Skin epidermis (tissue), 12 donors: ENCODE measurements around the gene ABCG4.
A peak's percentile ranks its signal among the peaks of the same experiment; 100 is the strongest.
"Not testable (repeated sequence)": the region's sequence is repeated elsewhere in the genome, so short reads cannot be mapped to it uniquely, and the experiment has no call there.

Source experiments
- H3K27ac ChIP-seq, 21 experiments: fragments of 200-600 bp; sonication (generic) in 11 of 21; one replicate each; pipeline ENCODE4 v1.5.0; 2020; ENCODE audit warnings: mild to moderate bottlenecking in 3 of 21, inconsistent platforms in 2 of 21, moderate library complexity in 2 of 21
- H3K4me3 ChIP-seq, 7 experiments: fragments of 200-600 bp; sonication (generic) in 2 of 7; one replicate each; pipeline ENCODE4 v1.5.0; 2020; ENCODE audit warnings: inconsistent platforms in 2 of 7, mild to moderate bottlenecking in 2 of 7, moderate library complexity in 1 of 7

ABCG4 gene

GRCh38 chr11:119148720-119149017 is 183 bp upstream of the ABCG4 start:
- Histone ChIP-seq H3K27ac (peak overlapping the region in 2 of 21 experiments; percentile 39 to 54), H3K4me3 (peak overlapping the region; percentile 38 to 60 (median 46))

- peak overlapping the region; percentile 38 to 60 (median 46) for H3K4me3 ChIP-seq
- peak overlapping the region in 1 of 21 experiments; percentile 54 for H3K27ac ChIP-seq
Observed at GRCh38 chr11:119149786-119150275, 979 bp downstream of the ABCG4 start.

GRCh38 chr11:119152043-119152442 is 3.2 kb downstream of the ABCG4 start:
- H3K27ac ChIP-seq: no peak overlapping the region
- no peak overlapping the region for H3K4me3 ChIP-seq

- Histone ChIP-seq H3K4me3 (no peak overlapping the region), H3K27ac (no peak overlapping the region)
Observed at GRCh38 chr11:119152604-119153003, 3.8 kb downstream of the ABCG4 start.

GRCh38 chr11:119153049-119153818 is 4.4 kb downstream of the ABCG4 start:
- H3K4me3 ChIP-seq: no peak overlapping the region

GRCh38 chr11:119154178-119154577 is 5.3 kb downstream of the ABCG4 start:
- Histone ChIP-seq H3K4me3 (no peak overlapping the region), H3K27ac (no peak overlapping the region)

More at GRCh38 chr11:119153049-119153818, 4.4 kb downstream of the ABCG4 start:
- no peak overlapping the region for H3K27ac ChIP-seq

- H3K27ac ChIP-seq: no peak overlapping the region
Observed at GRCh38 chr11:119155733-119156492, 7.1 kb downstream of the ABCG4 start.

GRCh38 chr11:119156496-119156895 is 7.6 kb downstream of the ABCG4 start:
- Histone ChIP-seq H3K27ac (no peak overlapping the region), H3K4me3 (no peak overlapping the region)

More at GRCh38 chr11:119155733-119156492, 7.1 kb downstream of the ABCG4 start:
- no peak overlapping the region for H3K4me3 ChIP-seq

GRCh38 chr11:119157063-119157462 is 8.2 kb downstream of the ABCG4 start:
- Histone ChIP-seq H3K4me3 (no peak overlapping the region), H3K27ac (no peak overlapping the region)

- H3K27ac ChIP-seq: no peak overlapping the region
- H3K4me3 ChIP-seq: no peak overlapping the region
Observed at GRCh38 chr11:119158467-119158866, 9.6 kb downstream of the ABCG4 start.

- no peak overlapping the region for H3K4me3 ChIP-seq
- no peak overlapping the region for H3K27ac ChIP-seq
Observed at GRCh38 chr11:119160151-119160550, 11.3 kb downstream of the ABCG4 start.

GRCh38 chr11:119161871-119162270 is 13.0 kb downstream of the ABCG4 start:
- H3K27ac ChIP-seq: no peak overlapping the region

GRCh38 chr11:119166368-119167076 is 17.7 kb downstream of the ABCG4 start:
- peak overlapping the region in 12 of 21 experiments; percentile 15 to 97 (median 54) for H3K27ac ChIP-seq
- H3K4me3 ChIP-seq: no peak overlapping the region

More at GRCh38 chr11:119161871-119162270, 13.0 kb downstream of the ABCG4 start:
- no peak overlapping the region for H3K4me3 ChIP-seq

GRCh38 chr11:119167077-119167458 is 18.2 kb downstream of the ABCG4 start:
- peak overlapping the region in 15 of 21 experiments; percentile 17 to 98 (median 54) for H3K27ac ChIP-seq
- not testable (repeated sequence) for H3K4me3 ChIP-seq

- Histone ChIP-seq H3K4me3 (peak overlapping the region in 3 of 7 experiments; percentile 60 to 80 (median 74)), H3K27ac (peak overlapping the region in 19 of 21 experiments; percentile 18 to 99 (median 95))
Observed at GRCh38 chr11:119167933-119168332, 19.1 kb downstream of the ABCG4 start.

GRCh38 chr11:119168471-119169281 is 19.8 kb downstream of the ABCG4 start, which contains the start of gene NLRX1:
Gene NLRX1 (plus strand): TSS chr11:119168725. CDS start chr11:119171404, 2,679 bp downstream.
- Histone ChIP-seq H3K27ac (peak within 1 kb of the TSS; percentile 86 to 99 (median 96)), H3K4me3 (peak within 1 kb of the TSS; percentile 60 to 97 (median 77))

- peak overlapping the region; percentile 86 to 99 (median 96) for H3K27ac ChIP-seq
- H3K4me3 ChIP-seq: peak overlapping the region; percentile 60 to 97 (median 77)
Observed at GRCh38 chr11:119169282-119169719, 20.4 kb downstream of the ABCG4 start.

- no peak overlapping the region for H3K27ac ChIP-seq
- H3K4me3 ChIP-seq: no peak overlapping the region
Observed at GRCh38 chr11:119172513-119172912, 23.7 kb downstream of the ABCG4 start.

- H3K4me3 ChIP-seq: no peak overlapping the region
Observed at GRCh38 chr11:119173453-119173852, 24.6 kb downstream of the ABCG4 start.

More at GRCh38 chr11:119173453-119173852, 24.6 kb downstream of the ABCG4 start:
- no peak overlapping the region for H3K27ac ChIP-seq
